HEK293T (cell line): ENCODE measurements around the gene CEP43.

Source experiments
- CTCF ChIA-PET: fragments of 350-600 bp; formaldehyde crosslinking; extraction: SDS; loops from one replicate; lab custom pipeline; 2021; ENCODE audit warnings: antibody characterized with exemption, inconsistent platforms; lab: Yijun Ruan, JAX
- POLR2A ChIA-PET: fragments of 350-600 bp; formaldehyde crosslinking; extraction: SDS; loops from one replicate; lab custom pipeline; 2020; ENCODE audit warnings: antibody characterized with exemption, inconsistent platforms; lab: Yijun Ruan, JAX
- DNase-seq: peaks from one replicate; pipeline ENCODE4 v3.0.0; 2012; ENCODE audit warnings: mixed read lengths; ENCODE audit errors: extremely low spot score
- ARNT ChIP-seq: fragments of 450-650 bp; IDR thresholded peaks from 2 replicates; pipeline ENCODE4 v1.6.1; 2017; ENCODE audit warnings: mild to moderate bottlenecking
- BHLHE40 ChIP-seq: fragments of 450-650 bp; IDR thresholded peaks from 2 replicates; pipeline ENCODE4 v1.6.1; 2016; ENCODE audit warnings: mild to moderate bottlenecking, moderate library complexity, borderline replicate concordance
- CTBP1 ChIP-seq: fragments of 450-650 bp; IDR thresholded peaks from 2 replicates; pipeline ENCODE4 v1.6.1; 2016; ENCODE audit warnings: borderline replicate concordance
- ELF4 ChIP-seq: fragments of 450-650 bp; IDR thresholded peaks from 2 replicates; pipeline ENCODE4 v1.6.1; 2017; ENCODE audit warnings: antibody characterized with exemption
- FOXA1 ChIP-seq: fragments of 450-650 bp; IDR thresholded peaks from 2 replicates; pipeline ENCODE4 v1.6.1; 2016; ENCODE audit warnings: mild to moderate bottlenecking
- FOXK2 ChIP-seq: fragments of 450-650 bp; IDR thresholded peaks from 2 replicates; pipeline ENCODE4 v1.6.1; 2016; ENCODE audit warnings: mild to moderate bottlenecking
- FOXM1 ChIP-seq: fragments of 450-650 bp; IDR thresholded peaks from 2 replicates; pipeline ENCODE4 v1.6.1; 2017; ENCODE audit warnings: mild to moderate bottlenecking, borderline replicate concordance
- HDGF ChIP-seq: fragments of 450-650 bp; IDR thresholded peaks from 2 replicates; pipeline ENCODE4 v1.6.1; 2017; ENCODE audit warnings: antibody characterized with exemption, borderline replicate concordance
- L3MBTL2 ChIP-seq: fragments of 450-650 bp; conservative IDR thresholded peaks from 2 replicates; pipeline ENCODE4 v1.6.1; 2016; ENCODE audit warnings: mild to moderate bottlenecking
- LEF1 ChIP-seq: fragments of 450-650 bp; IDR thresholded peaks from 2 replicates; pipeline ENCODE4 v1.6.1; 2017; ENCODE audit warnings: mild to moderate bottlenecking, borderline replicate concordance
- NFRKB ChIP-seq: fragments of 450-650 bp; IDR thresholded peaks from 2 replicates; pipeline ENCODE4 v1.6.1; 2016; ENCODE audit warnings: mild to moderate bottlenecking, moderate library complexity
- PKNOX1 ChIP-seq: fragments of 450-650 bp; IDR thresholded peaks from 2 replicates; pipeline ENCODE4 v1.6.1; 2016
- SP1 ChIP-seq: fragments of 450-650 bp; IDR thresholded peaks from 2 replicates; pipeline ENCODE4 v1.6.1; 2017
- SUZ12 ChIP-seq: fragments of 450-650 bp; IDR thresholded peaks from 2 replicates; pipeline ENCODE4 v1.6.1; 2016; ENCODE audit warnings: mild to moderate bottlenecking
- TARDBP ChIP-seq: fragments of 450-650 bp; IDR thresholded peaks from 2 replicates; pipeline ENCODE4 v1.6.1; 2016
- ZNF384 ChIP-seq: fragments of 450-650 bp; IDR thresholded peaks from 2 replicates; pipeline ENCODE4 v1.6.1; 2016

Gene CEP43

GRCh38 chr6:166972101-166972500 lies 27.1 kb upstream of the CEP43 start:
- ChIA-PET POLR2A (no interaction called here), CTCF (interaction anchor here (0.9 kb wide), 1 partner anchor 659 kb away, joined by 3 read pairs; no protein-coding TSS in a partner anchor)
- TF ChIP-seq SP1 (no peak), NFRKB (no peak), FOXM1 (no peak), LEF1 (no peak), PKNOX1 (no peak), ARNT (no peak)
- no peak for DNase-seq

GRCh38 chr6:166976636-166977035 lies 22.6 kb upstream of the CEP43 start:
- CTCF ChIA-PET = no interaction called here
- TF ChIP-seq TARDBP (no peak), ARNT (no peak), L3MBTL2 (no peak), PKNOX1 (no peak), ZNF384 (no peak), LEF1 (no peak), CTBP1 (no peak), FOXM1 (no peak), SP1 (no peak), ELF4 (no peak), FOXK2 (no peak), HDGF (no peak), BHLHE40 (no peak), FOXA1 (no peak), NFRKB (no peak), SUZ12 (no peak)
- POLR2A ChIA-PET = no interaction called here
- DNase-seq = no peak

GRCh38 chr6:166977621-166978525 lies 21.3 kb upstream of the CEP43 start:
- POLR2A ChIA-PET = no interaction called here
- no peak for TF ChIP-seq PKNOX1
- TF ChIP-seq NFRKB = no peak
- no peak for TF ChIP-seq ELF4
- no peak for TF ChIP-seq BHLHE40
- no peak for TF ChIP-seq HDGF
- no peak for TF ChIP-seq SP1
- no peak for TF ChIP-seq ZNF384
- TF ChIP-seq LEF1 = no peak
- no peak for TF ChIP-seq FOXM1
- no peak for TF ChIP-seq ARNT
- TF ChIP-seq CTBP1 = no peak
- no peak for TF ChIP-seq FOXA1
- TF ChIP-seq FOXK2 = no peak
- no peak for TF ChIP-seq SUZ12
- CTCF ChIA-PET = interaction anchor here (0.7 kb wide), 1 partner anchor 36 kb away, joined by 3 read pairs; no protein-coding TSS in a partner anchor
- no peak for DNase-seq

- CTCF ChIA-PET = interaction anchor here (0.6 to 1.0 kb wide), 2 partner anchors 9 to 159 kb away, joined by 4 read pairs; no protein-coding TSS in a partner anchor
- POLR2A ChIA-PET = no interaction called here
- TF ChIP-seq LEF1 (no peak), SUZ12 (no peak), ARNT (no peak), FOXK2 (no peak), HDGF (no peak), PKNOX1 (no peak), CTBP1 (no peak), L3MBTL2 (no peak), ELF4 (no peak), SP1 (no peak), FOXM1 (no peak), FOXA1 (no peak), ZNF384 (no peak), NFRKB (no peak), BHLHE40 (no peak), TARDBP (no peak)
- no peak for DNase-seq
These were observed 18.5 kb upstream of the CEP43 start for GRCh38 chr6:166980738-166981137.

- CTCF ChIA-PET = no interaction called here
- DNase-seq = no peak
- TF ChIP-seq L3MBTL2 = no peak
- no peak for TF ChIP-seq TARDBP
- no peak for TF ChIP-seq BHLHE40
- TF ChIP-seq SUZ12 = no peak
- no peak for TF ChIP-seq FOXA1
- no peak for TF ChIP-seq LEF1
- no peak for TF ChIP-seq CTBP1
- TF ChIP-seq FOXK2 = no peak
- TF ChIP-seq ELF4 = no peak
- no peak for TF ChIP-seq PKNOX1
- no peak for TF ChIP-seq HDGF
- TF ChIP-seq SP1 = no peak
- no peak for TF ChIP-seq FOXM1
- no peak for TF ChIP-seq ARNT
- no peak for TF ChIP-seq NFRKB
- no peak for TF ChIP-seq ZNF384
- POLR2A ChIA-PET = no interaction called here
These were observed 11.7 kb upstream of the CEP43 start for GRCh38 chr6:166987448-166987847.
